Hematopoietic multipotent progenitor cell (in vitro differentiated cells): ENCODE measurements around the gene SERPINA3. TPM values are rescaled to one million over a fixed set of nuclear protein-coding genes. Genes with fewer than 3 reads are reported as not detected.

ENCODE experiments used
- DNase-seq, 3 donors: peaks; one replicate each; pipeline ENCODE4 v3.0.0-alpha.2; 2011 to 2015; ENCODE audit warnings: low read depth in 2 of 3, low spot score in 2 of 3
- total RNA-seq: library from RNA; depleted of rRNA; stranded (reverse); fragments of >200 nt; gene quantifications from one replicate; pipeline ENCODE4 v1.2.3, GENCODE V29; 2012

The SERPINA3 gene
- total RNA-seq, 1 donor = not detected

DNA sequence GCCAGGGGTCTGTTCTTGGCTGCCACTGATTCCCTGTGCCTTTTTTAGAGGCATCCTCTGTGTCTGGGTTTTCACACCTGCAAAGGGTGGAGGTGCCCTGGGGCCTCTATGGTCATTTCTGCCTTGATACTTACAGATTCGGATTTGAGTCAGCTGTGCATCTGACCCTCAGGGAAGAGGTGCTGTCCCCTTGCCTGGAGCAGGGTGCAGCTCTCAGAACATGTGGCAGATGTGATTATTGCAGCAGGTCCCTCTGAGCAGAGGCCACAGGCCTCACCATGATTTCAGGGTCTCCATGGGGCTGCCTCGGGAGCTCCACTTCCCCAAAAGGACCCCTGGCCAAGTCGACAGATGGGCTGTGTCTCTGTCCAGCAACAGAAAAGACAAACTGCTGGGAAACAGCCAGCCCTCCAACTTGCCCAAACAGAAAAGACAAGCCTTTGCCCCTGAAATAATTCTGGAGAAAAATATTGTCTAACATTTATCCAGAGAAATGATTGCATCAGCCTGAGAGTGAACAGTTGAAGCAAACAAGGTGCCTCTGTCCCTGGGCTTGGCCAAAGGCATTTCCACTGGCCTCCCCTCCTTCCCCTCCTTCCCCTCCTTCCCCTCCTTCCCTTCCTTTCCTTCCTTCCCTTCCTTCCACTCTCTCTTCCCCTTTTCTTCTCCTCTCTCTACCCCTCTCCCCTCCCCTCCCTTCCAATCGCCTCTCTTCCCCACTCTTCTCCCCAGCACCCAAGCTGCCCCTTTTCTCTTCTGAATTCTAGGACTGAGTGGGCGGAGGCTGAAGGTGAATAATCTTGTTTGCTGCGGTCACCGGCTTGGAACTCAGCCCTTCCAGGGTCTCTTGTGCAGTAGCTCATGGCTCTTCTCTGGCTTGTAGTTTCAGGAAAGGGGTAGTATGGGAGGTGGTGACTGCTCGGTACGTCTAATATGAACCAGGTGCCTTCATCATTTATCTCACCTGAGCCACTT is 676 bp downstream of the SERPINA3 start:
- DNase-seq = no peak

DNA sequence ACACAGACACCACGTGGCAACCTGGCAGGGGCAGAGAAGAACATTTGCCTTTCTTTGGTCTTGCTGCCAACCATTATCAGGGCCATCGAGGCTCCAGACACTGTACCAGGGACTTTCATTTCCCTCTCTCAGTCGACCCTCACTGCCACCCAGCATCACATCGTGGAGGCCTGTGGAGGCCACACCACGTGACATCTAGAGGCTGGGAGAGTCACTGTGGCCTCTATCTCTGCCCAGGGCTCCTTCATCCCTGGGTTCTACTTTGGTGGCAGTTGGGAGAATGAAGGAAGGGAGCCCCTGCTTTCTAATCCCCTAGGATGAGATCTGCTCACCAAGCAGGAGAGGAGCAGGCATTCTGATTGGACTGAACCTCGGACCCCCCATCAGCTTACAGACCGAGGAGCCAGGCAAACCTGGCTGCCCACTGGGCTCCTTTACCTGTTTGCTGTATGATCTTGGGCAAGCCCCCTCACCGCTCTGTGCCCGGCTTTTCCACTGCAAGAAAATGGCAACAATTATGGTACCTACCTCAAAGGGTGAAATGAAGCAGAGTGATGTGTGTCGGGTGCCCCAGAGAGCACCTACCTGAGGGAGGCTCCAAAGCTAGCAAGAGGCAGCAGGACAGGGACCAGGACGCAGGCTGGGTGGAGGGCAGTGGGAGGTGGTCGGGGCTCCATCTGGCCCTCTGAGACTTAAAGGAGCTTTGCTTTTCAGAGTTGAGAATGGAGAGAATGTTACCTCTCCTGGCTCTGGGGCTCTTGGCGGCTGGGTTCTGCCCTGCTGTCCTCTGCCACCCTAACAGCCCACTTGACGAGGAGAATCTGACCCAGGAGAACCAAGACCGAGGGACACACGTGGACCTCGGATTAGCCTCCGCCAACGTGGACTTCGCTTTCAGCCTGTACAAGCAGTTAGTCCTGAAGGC is 1.8 kb downstream of the SERPINA3 start:
- DNase-seq = no peak

DNA sequence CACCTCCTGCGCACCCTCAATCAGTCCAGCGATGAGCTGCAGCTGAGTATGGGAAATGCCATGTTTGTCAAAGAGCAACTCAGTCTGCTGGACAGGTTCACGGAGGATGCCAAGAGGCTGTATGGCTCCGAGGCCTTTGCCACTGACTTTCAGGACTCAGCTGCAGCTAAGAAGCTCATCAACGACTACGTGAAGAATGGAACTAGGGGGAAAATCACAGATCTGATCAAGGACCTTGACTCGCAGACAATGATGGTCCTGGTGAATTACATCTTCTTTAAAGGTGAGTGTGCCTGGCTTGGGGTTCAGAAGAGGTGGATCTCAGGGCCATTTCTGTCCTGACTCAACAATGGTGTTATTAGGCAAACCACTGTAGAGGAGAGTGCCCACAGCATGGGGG is 2.6 kb downstream of the SERPINA3 start:
- no peak for DNase-seq

DNA sequence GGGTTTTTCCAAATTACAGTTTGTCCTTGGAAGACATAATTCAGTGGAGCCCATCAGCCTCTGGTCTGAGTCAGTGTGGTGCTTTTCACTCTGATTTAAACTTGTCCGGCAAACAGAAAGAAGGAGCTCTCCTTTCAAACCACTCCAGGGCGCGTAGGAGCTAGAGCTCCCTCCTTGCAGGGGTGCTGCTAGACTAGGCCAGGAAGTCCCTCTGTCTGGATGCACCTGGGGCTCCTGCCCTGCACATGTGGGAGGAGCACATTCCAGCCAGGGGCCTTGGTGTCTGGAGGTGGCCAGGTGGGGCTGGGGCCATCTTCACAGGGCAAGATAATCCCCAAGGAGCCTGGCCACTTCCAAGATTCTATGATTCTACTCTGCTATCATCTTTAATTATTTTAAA is 3.1 kb downstream of the SERPINA3 start:
- no peak for DNase-seq

DNA sequence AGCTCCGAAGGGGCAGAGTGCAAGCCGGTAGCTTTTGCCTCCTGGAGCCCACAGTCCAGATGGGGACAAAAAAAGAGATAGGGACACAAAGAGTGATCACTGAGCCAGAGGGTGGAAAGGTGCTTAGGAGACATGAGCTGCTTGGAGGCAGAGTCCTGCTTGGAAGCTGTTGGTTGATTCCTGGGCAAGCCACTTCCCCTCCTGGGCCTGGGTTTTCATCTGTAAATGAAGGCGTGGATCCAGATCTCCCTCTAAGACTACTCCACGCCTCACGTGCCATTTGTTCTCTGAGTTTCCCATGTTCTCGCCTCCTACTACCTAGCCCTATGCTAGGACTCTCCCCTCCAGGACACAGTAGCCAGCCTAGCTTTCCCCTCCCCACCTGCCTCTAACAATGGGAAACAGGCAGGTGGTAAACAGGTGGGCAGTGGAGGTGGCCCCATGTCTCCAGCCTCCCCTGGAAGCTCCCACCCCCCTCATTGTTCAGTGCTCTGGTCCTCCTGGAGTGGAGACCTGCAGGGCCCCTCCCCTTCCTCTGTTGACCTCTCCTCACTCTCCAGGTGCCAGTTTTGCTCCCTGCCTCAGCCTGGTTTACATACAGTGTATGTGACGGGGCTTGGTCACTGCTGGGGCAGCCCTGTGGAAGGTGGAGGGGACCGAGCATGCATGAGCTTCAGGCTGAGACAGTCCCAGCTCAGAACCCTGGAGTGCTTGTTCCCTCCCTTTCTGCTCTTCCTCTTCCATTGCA is 3.8 kb downstream of the SERPINA3 start:
- DNase-seq = no peak

DNA sequence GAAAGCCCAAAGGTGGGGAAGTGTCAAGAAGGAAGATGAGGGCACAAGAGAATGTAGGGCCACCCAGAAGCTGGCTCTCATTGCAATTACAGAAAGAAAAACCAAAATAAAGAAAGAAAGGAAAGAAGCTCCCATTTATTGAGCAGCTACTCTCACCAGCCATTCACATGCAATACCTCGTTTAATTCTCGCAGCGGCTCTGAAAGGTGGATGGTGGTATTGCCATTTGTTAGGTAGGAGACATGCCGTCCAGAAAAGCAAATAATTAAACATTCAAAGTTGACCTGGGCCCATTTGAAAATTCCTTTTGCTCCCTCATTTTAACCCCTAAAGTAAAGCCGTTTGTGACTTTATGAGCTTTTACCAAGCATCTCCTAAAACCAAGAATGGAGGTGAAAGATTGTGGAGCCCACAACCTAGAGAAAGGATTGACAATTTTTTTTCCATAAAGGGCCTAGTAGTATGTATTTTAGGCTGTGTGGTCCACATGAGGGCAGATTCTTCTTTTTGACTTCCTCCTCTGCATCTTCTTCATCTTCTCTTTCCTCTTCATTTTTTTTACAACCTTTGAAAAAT is 5.3 kb downstream of the SERPINA3 start:
- DNase-seq = no peak

DNA sequence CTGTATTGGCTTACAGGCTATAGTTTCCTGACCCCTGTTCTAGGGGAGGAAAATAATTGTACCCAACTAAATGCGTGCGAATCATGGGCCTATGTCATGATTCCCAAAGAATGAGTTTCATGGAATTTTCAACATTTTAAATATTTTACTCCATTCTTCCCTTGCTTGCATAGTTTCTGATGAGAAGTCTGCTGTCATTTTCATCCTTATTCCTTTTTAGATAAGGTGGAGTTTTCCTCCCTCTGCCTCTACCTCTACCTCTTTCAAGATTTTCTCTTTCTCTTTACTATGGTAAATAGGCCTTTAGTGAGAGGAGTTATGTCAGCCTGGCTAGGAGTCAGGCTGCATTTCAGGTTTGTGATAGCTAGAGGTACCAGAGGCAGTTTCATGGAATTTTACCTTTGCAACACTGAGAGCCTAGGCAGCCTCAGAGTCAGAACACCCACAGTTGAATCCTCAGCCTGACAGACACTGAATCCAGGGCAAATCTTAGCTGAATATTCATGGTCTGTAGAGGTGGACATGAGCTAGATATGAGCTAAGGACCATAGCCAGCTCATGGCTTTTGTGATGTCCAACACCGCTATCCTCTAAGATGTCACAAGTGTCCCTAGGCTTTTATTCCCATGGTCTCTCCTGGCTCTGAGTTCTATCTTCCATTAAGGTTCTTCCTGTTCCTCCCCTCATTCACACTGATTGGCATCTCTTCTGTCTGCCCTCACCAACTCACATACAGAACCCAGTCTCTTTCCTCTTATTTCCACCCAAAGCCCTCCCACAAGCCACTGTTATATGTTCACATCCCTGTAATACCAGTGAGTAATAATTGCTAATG is 6.0 kb downstream of the SERPINA3 start:
- DNase-seq = no peak

DNA sequence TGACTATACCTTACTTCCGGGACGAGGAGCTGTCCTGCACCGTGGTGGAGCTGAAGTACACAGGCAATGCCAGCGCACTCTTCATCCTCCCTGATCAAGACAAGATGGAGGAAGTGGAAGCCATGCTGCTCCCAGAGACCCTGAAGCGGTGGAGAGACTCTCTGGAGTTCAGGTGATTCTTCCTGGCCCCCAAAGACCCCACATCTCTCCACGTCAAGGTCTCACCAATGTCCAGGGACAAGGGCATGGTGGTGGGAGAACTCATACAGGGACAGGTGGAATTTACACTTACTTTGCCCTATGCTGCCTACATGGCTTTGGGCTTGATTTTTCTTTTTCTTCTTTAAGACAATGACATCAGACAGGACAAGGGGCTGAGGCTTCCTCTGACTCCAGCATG is 7.1 kb downstream of the SERPINA3 start:
- no peak for DNase-seq

DNA sequence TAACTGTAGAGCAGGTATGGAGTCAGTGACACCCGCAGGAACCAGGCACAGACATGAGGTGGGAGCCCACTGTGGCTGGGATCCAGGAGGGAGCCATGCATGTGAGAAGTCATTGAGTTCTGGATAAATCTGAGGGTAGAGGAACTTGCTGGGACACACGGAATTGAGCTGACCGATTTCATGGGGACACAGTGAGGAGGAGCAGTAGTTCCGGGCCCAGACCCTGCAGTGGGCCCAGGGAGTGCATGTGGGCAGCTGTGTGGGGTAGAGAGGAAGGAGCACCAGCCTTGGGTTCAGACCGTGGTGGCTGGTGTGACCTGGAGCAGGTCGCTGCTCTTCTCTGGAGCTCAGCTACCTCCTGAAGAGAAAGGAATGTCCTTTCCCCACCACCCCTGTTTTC is 8.4 kb downstream of the SERPINA3 start:
- DNase-seq = no peak

DNA sequence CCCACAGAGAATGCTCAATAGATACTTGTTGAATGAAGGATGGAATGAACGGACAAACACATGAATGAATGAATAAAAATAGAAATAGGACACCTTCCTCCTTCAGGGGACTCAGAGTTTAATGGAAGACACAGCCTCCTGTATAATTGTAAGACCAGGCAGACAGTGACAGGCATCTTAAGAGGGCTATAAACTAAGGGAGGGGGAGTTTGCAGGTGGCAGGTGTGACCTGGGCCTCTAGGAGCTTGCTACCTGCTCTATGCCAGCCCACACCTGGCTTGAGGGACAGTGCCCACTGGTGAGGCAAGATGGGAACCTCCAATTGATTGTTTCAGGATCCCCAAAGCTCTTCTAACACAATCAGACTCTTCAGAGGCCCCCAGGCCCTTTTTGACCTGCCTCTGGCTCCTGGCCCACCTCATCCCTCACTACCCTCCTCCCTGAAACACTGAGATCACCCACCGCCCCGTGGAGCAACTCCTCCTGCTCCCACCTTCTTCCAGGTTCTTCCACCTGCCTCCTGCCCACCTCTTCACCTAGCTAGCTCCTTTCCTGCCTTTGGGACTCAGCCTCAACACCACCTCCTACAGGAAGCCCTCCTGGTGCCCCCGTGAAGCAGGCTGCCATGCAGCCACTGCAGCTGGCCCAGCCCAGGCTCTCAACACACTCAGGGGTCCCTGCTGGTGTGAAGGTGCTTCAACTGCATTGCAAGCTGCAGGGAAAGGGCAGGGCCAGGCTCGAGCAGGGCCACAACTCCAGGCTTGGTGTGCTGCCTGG is 9.4 kb downstream of the SERPINA3 start:
- no peak for DNase-seq

DNA sequence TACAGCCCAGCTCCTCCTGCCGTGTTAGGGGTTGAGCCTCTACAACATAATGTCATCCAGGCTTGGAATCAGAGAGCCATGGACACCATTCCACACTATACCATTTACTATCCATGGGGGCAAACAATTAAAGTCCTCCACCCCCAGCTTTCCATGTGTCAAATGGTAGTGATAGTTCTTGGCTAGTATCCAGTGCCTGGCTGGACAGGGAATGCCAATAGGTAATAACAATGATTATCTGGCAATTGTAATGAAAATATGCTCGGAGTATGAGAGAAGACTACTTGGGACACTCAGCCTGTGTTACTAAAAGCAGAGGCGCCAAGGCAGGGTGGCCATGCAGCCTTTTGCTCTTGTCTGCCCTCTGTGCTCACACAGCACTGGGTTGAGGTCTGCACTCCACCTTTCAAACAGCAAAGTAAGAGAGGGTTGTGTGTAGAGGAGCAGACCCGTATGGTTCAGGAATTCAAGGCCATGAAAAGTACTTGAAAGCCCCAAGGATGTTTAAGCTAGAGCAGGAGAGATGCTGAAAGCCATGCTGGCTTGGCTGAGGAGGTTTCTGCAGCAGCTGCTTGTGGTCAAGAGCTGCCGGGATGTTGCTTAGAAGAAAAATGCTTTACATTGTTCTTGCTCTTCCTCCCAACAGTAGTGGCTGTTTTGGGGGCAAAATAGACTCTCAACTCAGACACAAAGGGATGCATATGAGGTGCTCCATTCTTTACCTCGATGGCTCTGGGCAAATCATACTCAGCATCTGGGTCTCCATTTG is 10.6 kb downstream of the SERPINA3 start:
- no peak for DNase-seq

DNA sequence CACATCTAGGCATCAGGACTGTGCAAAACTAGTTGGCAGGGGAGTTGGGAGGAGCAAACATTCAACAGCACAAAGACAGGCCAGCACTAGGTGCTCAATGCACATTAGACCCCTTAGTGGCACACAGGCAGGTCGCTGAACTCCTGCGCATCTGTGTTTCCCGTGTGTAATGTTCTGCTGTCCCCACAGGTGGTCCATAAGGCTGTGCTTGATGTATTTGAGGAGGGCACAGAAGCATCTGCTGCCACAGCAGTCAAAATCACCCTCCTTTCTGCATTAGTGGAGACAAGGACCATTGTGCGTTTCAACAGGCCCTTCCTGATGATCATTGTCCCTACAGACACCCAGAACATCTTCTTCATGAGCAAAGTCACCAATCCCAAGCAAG is 11.2 kb downstream of the SERPINA3 start:
- DNase-seq = no peak

DNA sequence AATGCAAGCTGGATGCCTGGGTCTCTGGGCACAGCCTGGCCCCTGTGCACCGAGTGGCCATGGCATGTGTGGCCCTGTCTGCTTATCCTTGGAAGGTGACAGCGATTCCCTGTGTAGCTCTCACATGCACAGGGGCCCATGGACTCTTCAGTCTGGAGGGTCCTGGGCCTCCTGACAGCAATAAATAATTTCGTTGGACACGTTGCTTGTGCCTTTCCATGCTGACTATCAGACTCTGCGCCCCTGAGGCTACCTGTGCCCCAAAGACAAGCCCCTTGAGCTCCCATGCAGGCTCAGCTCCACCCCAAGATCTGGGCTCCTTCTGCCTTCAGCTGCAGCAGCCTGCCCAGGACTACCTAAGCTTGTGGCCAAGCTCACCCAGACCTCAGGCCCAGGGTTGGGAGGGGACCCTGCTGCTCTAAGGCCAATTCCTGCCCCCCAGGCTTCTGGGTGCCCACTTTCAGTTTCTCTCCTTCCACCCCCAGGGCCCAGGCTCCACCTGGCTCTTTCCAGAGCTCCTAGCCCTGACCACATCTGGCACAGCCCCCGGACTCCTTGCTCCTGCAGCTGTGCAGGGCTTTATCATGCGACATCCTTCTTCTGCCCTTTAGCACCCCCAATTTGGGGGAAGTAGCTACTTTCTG is 11.8 kb downstream of the SERPINA3 start:
- DNase-seq = no peak

DNA sequence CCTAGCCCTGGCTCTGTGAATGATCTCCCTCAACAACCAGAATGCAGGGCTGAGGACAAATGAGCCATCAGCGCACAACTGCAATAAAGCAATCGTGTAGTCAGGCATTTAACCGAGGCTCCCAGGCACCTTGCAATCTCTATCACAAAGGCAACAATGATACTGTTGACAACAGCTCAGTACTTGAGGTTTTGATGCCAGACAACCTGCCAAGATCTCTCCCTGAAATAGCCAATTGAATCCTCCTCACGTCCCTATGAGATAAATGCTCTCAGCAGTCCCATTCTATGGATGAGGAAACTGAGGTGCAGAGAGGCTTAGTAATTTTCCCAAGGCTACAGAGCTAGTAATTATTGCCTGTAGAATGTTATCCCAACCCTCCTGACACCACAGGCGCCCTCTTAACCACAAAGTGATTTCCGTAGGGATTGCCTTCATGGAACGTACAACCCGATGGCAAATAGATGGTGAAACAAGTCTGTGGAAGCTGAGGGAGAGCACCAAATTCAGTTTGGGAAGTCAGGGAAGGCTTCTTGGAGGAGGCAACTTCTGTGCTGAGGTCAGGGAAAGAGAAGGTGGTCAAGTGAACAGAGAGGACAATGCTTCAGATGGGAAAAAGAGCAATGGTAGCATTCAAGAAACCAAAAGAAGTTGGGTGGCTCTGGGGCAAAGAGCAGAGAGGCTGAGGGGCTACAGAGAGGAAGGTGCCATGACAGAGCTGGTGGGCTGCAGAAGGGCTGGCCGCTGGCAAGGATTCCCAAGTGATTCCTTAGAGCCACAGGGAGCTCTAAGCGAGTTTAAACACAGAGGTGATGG is 12.6 kb downstream of the SERPINA3 start:
- DNase-seq = no peak

DNA sequence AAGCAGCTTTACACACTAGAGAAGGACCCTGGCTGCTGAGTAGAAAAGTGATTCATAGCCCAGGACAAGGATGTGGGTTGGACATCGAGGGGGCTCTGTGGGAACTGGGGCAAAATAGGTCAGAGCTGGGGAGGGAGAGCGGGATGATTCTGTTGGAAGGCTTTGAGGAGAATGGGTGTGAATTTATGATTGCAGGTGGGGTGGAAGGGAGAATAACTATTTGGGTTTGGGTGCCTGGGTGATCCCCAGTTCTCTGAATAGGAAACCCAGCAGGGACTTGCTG is 13.1 kb downstream of the SERPINA3 start:
- no peak for DNase-seq

DNA sequence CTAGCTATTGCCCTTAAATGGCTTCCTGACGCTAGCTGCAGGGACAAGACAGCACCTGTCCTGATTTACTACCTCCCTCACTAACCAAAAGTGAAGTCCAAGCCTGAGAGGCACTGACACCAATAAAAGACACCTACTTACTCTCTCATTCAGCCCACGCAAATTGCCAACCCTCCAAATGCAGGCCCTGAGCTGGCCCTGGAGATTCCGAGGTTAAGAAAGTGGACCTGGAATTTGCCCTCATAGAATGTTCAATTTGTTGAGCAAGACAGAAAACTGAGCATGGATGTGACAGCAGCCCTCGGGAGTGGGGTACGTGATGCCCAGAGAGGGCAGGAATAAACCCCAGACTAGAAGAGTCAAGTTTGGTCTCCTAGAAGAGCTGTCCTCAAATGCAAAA is 16.4 kb downstream of the SERPINA3 start:
- no peak for DNase-seq

DNA sequence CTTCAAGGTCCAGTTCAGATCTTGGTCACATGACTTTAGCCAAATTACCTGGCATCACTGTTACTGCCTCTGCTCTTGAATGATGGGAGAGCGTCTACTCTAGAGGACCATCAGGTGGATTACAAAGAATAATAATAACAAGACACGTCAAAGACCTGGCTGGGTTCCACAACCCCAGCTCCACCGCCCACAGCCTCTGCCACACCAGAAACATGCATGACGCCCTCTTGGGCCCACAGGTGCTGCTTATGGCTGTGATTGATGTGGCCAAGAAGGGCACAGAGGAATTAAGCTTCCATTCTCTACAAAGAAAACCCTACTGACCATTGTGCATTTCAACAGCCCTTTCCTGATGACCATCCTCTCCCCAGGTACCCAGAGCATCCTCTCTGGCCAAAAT is 18.2 kb downstream of the SERPINA3 start:
- DNase-seq = no peak
